Measurements from ENCODE around the gene FNBP1.

The FNBP1 gene

DNA sequence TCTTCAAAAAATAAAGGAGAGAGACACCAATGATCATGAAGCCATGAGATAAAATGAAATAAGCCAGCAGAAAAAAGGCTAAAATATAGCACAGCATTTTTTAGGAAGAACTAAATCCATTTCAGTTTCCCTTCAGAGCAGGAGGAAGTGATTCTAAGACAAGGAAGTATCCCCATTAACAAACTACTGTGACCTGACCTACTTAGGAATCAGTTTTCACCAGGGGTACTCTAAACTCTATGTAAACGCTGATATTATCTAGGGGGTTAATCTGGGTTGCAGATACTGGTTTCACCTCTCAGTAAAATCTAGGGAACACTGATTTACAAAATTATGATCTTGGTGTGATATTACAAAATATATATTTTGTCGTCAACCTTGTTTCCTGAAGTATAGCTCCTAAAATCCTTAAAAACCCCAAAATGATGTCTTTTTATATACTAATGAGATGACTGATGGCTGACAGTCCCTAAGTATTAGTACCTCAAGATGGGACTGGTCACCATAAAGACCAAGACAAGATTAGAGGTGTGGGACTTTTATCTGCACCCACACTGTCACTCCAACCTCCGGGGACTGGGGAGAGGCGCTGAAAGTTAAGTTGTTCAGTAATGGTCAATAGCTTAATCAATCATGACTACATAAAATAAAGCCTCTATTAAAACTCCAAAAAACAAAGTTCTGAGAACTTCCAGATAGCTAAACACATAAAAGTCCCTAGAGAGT, 2.9 kb upstream of the FNBP1 start:
- DNase-seq (ENCODE audit: low read depth in 1 of 2, low spot score in 1 of 2), result no peak

GRCh38 chr9:130043654-130044623, 950 bp upstream of the FNBP1 start:
- no peak for DNase-seq (ENCODE audit: low read depth in 1 of 2, low spot score in 1 of 2)

GRCh38 chr9:130042406-130042884, 544 bp downstream of the FNBP1 start:
- DNase-seq (ENCODE audit: low read depth in 1 of 2, low spot score in 1 of 2), result no peak

- DNase-seq (ENCODE audit: low read depth in 1 of 2, low spot score in 1 of 2), result no peak
These were observed 1.2 kb downstream of the FNBP1 start for GRCh38 chr9:130041648-130042405.

DNA sequence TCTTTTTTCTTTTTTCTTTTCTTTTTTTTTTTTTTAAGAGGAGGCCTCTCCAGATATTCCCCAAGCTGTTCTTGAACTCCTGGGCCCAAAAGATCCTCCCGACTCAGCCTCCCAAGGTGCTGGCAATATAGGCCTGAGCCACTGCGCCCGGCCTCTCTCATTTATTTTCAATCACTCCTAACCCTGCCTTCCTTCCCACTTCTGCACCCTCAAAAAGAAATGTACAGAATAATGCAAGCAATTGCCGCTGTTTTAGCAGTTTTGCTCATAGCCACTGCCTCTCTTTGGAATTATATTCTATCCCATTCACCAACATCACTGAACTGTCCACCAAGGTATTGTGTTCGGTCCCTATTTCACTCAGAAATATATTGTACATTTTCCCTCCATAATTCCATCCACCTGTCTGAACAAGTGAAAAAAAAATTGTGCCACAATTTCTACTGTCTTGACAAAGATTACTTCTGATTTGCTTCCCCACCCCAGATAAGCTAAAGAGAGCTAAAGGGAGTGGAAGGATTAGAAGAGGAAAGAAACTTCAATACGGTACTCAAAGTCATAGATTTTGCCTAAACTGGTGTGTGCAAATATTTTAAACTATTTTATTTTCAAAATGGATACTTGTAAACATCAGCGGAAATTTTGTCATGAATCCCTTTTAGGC, 1.9 kb downstream of the FNBP1 start:
- no peak for DNase-seq (ENCODE audit: low read depth in 1 of 2, low spot score in 1 of 2)

DNA sequence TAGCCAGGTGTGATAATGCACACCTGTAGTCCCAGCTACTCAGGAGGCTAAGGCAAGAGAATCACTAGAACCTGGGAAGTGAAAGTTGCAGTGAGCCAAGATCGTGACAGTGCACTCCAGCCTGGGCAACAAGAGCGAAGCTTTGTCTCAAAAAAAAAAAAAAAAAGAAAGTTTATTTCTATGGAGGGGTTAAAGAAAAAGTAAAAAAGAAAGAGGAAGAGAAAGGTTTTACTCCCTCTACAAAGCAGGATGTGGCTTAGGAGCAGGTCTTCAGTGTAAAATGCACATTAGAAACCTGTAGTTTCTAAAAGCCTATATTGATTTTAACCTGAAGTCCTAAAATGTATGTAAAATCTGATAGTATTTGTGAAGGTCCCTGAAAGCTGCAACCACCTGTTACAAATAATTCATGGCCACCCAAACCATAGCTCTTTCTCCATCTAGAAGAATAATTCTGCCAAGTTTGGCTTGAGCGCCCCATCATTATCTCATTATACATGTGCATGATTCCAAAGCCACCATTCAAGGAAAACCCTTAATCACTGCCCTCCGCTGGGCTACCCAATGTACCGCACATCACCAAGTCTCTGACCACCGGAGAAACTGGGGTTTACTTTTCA, 3.4 kb downstream of the FNBP1 start:
- no peak for DNase-seq (ENCODE audit: low read depth in 1 of 2, low spot score in 1 of 2)

- no peak for DNase-seq (ENCODE audit: low read depth in 1 of 2, low spot score in 1 of 2)
These were observed 6.9 kb downstream of the FNBP1 start for GRCh38 chr9:130036099-130036498.

DNA sequence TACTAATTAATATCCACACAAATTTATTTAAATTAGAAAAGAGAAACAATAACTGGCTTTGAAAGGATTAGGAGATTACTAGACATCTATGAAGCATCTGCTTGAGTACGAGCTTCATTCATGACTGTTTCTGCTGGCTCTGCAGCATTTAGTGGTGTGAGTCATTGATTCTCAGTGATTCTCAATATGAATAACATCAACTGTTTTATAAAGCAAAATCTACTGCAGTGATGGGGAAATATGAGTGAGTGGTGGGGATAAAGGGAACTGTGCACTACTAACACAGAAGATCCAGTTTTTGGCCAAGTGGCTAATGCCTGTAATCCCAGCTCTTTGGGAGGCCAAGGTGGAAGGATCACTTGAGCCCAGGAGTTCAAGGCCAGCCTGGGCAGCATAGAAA, 8.4 kb downstream of the FNBP1 start:
- DNase-seq (ENCODE audit: low read depth in 1 of 2, low spot score in 1 of 2), result no peak

GRCh38 chr9:130030651-130031127, 12.3 kb downstream of the FNBP1 start:
- no peak for DNase-seq (ENCODE audit: low read depth in 1 of 2, low spot score in 1 of 2)

GRCh38 chr9:130029223-130029973, 13.6 kb downstream of the FNBP1 start:
- DNase-seq (ENCODE audit: low read depth in 1 of 2, low spot score in 1 of 2), result no peak

- no peak for DNase-seq (ENCODE audit: low read depth in 1 of 2, low spot score in 1 of 2)
These were observed 14.3 kb downstream of the FNBP1 start for GRCh38 chr9:130028493-130029222.

DNA sequence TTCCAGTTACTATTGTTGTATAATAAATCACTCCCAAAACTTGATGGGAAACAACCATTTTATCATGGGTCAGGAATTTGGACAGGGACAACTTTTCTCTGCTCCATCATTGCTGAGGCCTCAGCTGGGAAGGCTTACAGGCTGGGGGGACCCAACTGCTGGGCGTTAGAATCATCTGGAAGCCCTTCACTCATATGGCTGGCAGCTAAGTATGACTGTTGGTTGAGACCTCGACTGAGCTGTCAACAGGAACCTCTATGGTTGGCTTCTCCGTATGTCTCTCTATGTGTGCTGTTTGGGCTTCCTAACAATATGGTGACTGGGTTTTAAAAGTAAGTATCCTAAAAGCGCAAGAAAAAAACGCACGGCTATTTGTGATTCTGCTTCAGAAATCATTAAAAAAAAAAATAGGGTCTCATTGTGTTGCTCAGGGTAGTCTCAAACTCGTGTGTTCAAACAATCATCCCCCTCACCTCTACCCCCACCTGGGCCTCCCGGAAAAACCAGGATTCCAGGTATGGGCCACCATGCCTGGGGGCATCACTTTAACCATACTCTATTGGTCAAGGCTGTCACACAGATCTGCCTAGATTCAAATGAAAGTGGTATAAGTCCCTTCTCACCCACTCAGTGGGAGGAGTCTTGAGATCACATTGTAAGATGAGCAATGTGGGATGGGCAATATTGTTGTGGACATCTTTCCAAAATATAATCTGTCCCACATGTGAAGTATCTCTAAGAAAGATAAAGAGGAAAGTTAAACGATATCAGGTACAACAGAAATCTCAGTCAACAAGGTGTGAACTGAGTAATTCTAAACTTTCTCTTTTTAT, 15.2 kb downstream of the FNBP1 start:
- no peak for DNase-seq (ENCODE audit: low read depth in 1 of 2, low spot score in 1 of 2)

DNA sequence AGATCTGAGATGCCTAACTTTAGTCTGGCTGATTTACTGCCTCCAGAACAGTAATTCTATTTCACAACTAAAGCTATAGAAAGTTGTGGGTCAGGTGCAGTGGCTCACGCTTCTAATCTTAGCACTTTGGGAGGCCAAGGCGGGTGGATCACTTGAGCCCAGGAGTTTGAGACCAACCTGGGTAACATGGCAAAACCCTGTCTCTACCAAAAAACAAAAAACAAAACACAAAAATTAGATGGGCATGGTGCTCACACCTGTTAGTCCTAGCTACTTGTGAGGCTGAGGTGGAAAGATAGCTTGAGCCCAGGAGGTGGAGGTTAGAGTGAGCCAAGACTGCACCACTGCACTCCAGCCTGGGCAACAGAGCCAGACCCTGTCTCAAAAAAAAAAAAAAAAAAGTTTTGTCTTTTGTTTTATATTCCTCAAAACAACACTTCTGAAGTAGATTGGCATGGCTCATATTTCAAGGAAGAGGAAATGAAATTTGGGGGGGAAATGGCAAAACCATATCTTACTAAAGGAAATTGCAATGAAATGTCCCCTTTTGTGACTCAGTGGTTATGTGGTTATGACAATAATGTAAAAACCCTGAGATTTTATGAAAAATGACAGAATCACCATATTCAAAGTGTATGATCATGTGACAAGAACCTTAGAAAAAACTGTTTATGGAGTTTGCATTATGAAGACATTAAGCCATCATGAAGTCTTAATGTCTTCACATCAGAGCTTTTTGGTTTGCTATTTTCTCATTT, 16.2 kb downstream of the FNBP1 start:
- no peak for DNase-seq (ENCODE audit: low read depth in 1 of 2, low spot score in 1 of 2)

- no peak for DNase-seq (ENCODE audit: low read depth in 1 of 2, low spot score in 1 of 2)
These were observed 18.4 kb downstream of the FNBP1 start for GRCh38 chr9:130024597-130024994.

DNA sequence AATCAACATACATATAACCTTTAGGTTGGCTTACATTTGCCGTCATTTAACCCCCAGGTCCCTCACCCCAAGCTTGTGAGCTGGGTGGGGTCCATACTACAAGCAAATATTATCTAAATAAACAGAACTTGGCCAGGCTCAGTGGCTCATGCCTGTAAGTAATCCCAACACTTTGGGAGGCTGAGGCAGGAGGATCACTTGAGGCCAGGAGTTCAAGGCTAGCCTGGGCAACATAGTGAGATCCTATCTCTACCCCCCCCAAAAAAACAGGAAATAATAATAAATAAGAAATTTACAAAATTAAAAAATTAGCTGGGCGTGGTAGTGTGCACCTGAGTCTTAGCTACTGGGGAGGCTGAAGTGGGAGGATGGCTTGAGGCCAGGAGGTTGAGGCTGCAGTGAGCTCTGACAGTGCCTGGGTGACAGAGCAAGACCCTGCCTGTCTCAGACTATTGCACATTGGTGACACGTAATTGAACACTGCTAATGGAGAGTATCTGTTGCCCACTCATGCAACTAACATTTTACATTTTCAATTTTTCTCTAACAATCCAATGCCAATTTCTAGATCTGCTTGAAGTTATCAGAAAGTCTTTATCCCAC, 18.9 kb downstream of the FNBP1 start:
- no peak for DNase-seq (ENCODE audit: low read depth in 1 of 2, low spot score in 1 of 2)

- DNase-seq (ENCODE audit: low read depth in 1 of 2, low spot score in 1 of 2), result no peak
These were observed 19.7 kb downstream of the FNBP1 start for GRCh38 chr9:130023144-130023787.

All from activated CD4-positive, alpha-beta T cell treated with anti-CD3 and anti-CD28 coated beads, Interleukin-2, amount 50 U/mL, for 24 hours (primary cell).